PC-3 (cell line): Measurements from ENCODE around the gene FAM228B. TPM values are rescaled to one million over a fixed set of nuclear protein-coding genes. Genes with fewer than 3 reads are reported as not detected.

Source experiments
- ATAC-seq: fragments of 200-7000 bp; cut with Tn5 transposase; 2 replicates; pipeline ENCODE4 v1.9.1; 2020; ENCODE audit warnings: mild to moderate bottlenecking, moderate library complexity
- BruUV-seq: library from RNA; stranded (reverse); fragments of 400-500 nt; replicated peaks from 2 replicates; lab custom pipeline; 2021; lab: Mats Ljungman, UMichigan
- CTCF ChIA-PET: fragments of 300-600 bp; sonication (Branson Sonifier 250); formaldehyde crosslinking; loops from one replicate; lab custom pipeline; 2022; ENCODE audit warnings: antibody characterized with exemption; lab: Charles Lee
- POLR2A ChIA-PET: fragments of 300-600 bp; sonication (Branson Sonifier 250); formaldehyde crosslinking; loops from one replicate; lab custom pipeline; 2022; ENCODE audit warnings: antibody characterized with exemption; ENCODE audit not compliant: unreplicated experiment; lab: Charles Lee
- DNase-seq: peaks from one replicate; pipeline ENCODE4 v3.0.0-alpha.2; 2015
- H2AFZ ChIP-seq: fragments of 300-600 bp; sonication (generic); 2 replicates; pipeline ENCODE4 v1.6.0; 2016; ENCODE audit warnings: antibody characterized with exemption, low read length
- H3F3A ChIP-seq: fragments of 300-600 bp; sonication (generic); one replicate; pipeline ENCODE4 v1.6.0; 2017; ENCODE audit warnings: antibody characterized with exemption, low read length, control low read depth, mild to moderate bottlenecking; ENCODE audit not compliant: unreplicated experiment
- H3K27ac ChIP-seq: fragments of 300-600 bp; sonication (generic); 2 replicates; pipeline ENCODE4 v1.5.1; 2016; ENCODE audit warnings: mild to moderate bottlenecking, low read length
- H3K27me3 ChIP-seq: fragments of 300-600 bp; sonication (generic); 2 replicates; pipeline ENCODE4 v1.6.1; 2016; ENCODE audit warnings: low read length, mixed read lengths
- H3K36me3 ChIP-seq: fragments of 300-600 bp; sonication (generic); 2 replicates; pipeline ENCODE4 v1.6.1; 2016; ENCODE audit warnings: low read depth, mixed run types, low read length, mixed read lengths
- H3K4me1 ChIP-seq: fragments of 300-600 bp; sonication (generic); 2 replicates; pipeline ENCODE4 v1.5.1; 2016; ENCODE audit warnings: low read length; ENCODE audit not compliant: insufficient read depth
- H3K4me2 ChIP-seq: fragments of 300-600 bp; sonication (generic); 2 replicates; pipeline ENCODE4 v1.6.0; 2016; ENCODE audit warnings: low read length
- H3K4me3 ChIP-seq: fragments of 300-600 bp; sonication (generic); 2 replicates; pipeline ENCODE4 v1.5.1; 2016; ENCODE audit warnings: mild to moderate bottlenecking, low read length, mixed read lengths
- H3K79me2 ChIP-seq: fragments of 300-600 bp; sonication (generic); 2 replicates; pipeline ENCODE4 v1.6.1; 2017; ENCODE audit warnings: low read length, mixed read lengths
- H3K9ac ChIP-seq: fragments of 300-600 bp; sonication (generic); 2 replicates; pipeline ENCODE4 v1.6.0; 2016; ENCODE audit warnings: mild to moderate bottlenecking, low read length
- H3K9me2 ChIP-seq: fragments of 300-600 bp; sonication (generic); replicated peaks from 2 replicates; pipeline ENCODE4 v1.6.1; 2016; ENCODE audit warnings: mixed run types, low read length, mixed read lengths
- H3K9me3 ChIP-seq: fragments of 300-600 bp; sonication (generic); 2 replicates; pipeline ENCODE4 v1.6.1; 2016; ENCODE audit warnings: low read length, mixed read lengths
- H4K20me1 ChIP-seq: fragments of 300-600 bp; sonication (generic); 2 replicates; pipeline ENCODE4 v1.6.1; 2016; ENCODE audit warnings: low read length, mixed read lengths
- EZH2 ChIP-seq: fragments of 300-600 bp; sonication (generic); IDR thresholded peaks from one replicate; pipeline ENCODE4 v1.6.1; 2017; ENCODE audit warnings: antibody characterized with exemption, mild to moderate bottlenecking, low read length; ENCODE audit not compliant: unreplicated experiment
- EZH2phosphoT487 ChIP-seq: fragments of 300-600 bp; sonication (generic); IDR thresholded peaks from 2 replicates; pipeline ENCODE4 v1.6.1; 2018; ENCODE audit warnings: mild to moderate bottlenecking, antibody characterized with exemption, low read length, borderline replicate concordance
- intact Hi-C: fragments of 100-400 bp; cut with micrococcal nuclease; formaldehyde crosslinking; loops from 2 replicates; pipeline ENCODE4 v1.9.0; 2023
- total RNA-seq: library from RNA; depleted of rRNA; stranded (reverse); fragments of >200 nt; gene quantifications from 2 replicates; pipeline ENCODE4 v1.2.3, GENCODE V29; 2014
- TF ChIP-seq, protein P1 (sequence below): fragments of 300-600 bp; sonication (generic); conservative IDR thresholded peaks from 2 replicates; pipeline ENCODE4 v1.5.1; 2017; ENCODE audit warnings: antibody characterized with exemption, low read depth, mild to moderate bottlenecking, low read length

Gene FAM228B
- total RNA-seq, 1 experiment from 2014 or later: 4.5 TPM

DNA sequence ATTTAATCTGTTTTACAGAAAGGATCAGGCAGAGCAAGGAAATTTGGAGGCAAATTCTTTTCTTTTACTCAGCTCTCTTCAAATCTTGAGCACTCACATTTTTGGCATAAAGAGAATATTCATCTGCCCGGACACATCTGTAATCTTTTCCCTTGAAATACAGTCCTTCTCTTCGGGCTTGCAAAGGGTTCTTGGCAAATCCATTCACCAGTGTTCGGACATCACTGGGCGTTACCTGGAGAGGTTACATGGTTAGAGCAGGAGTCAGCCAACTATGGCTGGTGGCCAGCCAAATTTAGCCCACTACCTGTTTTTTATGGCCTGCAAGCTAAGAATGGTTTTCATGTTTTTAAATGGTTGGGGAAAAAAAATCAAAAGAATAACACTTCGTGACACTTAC is 2.2 kb upstream of the FAM228B start:
- Histone ChIP-seq H3K9me2 (no peaks in the 10 kb centered on the region), H3K9me3 (no peaks in the 10 kb centered on the region), H4K20me1 (no peaks in the 10 kb centered on the region), H3K36me3 (no peaks in the 10 kb centered on the region), H3K4me1 (peaks cover 19% of the 10 kb centered on the region), H3K4me3 (no peak overlapping the region), H2AFZ (no peak overlapping the region), H3K27ac (no peak overlapping the region), H3F3A (no peaks in the 10 kb centered on the region), H3K9ac (no peak overlapping the region), H3K27me3 (no peaks in the 10 kb centered on the region), H3K4me2 (no peak overlapping the region), H3K79me2 (peaks cover 18% of the 10 kb centered on the region)
- DNase-seq (no peak), ATAC-seq (no peak)
- no TSS peak for BruUV-seq
- CTCF ChIA-PET: no interaction called here
- intact Hi-C loops: no loop called here
- POLR2A ChIA-PET: no interaction called here
- TF ChIP-seq, protein P1, sequence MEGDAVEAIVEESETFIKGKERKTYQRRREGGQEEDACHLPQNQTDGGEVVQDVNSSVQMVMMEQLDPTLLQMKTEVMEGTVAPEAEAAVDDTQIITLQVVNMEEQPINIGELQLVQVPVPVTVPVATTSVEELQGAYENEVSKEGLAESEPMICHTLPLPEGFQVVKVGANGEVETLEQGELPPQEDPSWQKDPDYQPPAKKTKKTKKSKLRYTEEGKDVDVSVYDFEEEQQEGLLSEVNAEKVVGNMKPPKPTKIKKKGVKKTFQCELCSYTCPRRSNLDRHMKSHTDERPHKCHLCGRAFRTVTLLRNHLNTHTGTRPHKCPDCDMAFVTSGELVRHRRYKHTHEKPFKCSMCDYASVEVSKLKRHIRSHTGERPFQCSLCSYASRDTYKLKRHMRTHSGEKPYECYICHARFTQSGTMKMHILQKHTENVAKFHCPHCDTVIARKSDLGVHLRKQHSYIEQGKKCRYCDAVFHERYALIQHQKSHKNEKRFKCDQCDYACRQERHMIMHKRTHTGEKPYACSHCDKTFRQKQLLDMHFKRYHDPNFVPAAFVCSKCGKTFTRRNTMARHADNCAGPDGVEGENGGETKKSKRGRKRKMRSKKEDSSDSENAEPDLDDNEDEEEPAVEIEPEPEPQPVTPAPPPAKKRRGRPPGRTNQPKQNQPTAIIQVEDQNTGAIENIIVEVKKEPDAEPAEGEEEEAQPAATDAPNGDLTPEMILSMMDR: no peak
- TF ChIP-seq EZH2phosphoT487 (no peak), EZH2 (no peak)

DNA sequence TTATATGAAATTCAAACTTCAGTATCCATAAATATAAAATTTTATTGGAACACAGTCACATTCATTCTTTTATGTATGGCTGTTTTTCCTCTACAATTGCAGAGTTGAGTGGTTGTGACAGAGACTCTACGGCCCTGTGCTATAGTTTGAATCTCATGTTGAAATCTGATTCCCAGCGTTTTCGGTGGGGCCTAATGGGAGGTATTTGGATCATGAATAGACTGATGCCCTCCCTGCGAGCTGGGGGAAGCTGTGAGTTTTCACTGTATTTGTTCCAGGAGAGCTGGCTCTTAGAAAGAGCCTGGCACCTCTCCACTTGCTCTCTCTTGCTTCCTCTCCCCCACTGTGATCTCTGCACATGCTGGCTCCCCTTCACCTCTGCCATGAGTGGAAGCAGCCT is 1.8 kb upstream of the FAM228B start:
- no peak overlapping the region for H3K4me3 ChIP-seq
- peaks cover 18% of the 10 kb centered on the region for H3K79me2 ChIP-seq
- no TSS peak for BruUV-seq
- ATAC-seq (no peak), DNase-seq (no peak)
- H3F3A ChIP-seq: no peaks in the 10 kb centered on the region
- no peak overlapping the region for H3K4me2 ChIP-seq
- H3K36me3 ChIP-seq: no peaks in the 10 kb centered on the region
- TF ChIP-seq EZH2 (no peak), EZH2phosphoT487 (no peak)
- TF ChIP-seq, protein P1: no peak
- H3K27me3 ChIP-seq: no peaks in the 10 kb centered on the region
- H2AFZ ChIP-seq: no peak overlapping the region
- no peaks in the 10 kb centered on the region for H4K20me1 ChIP-seq
- no peaks in the 10 kb centered on the region for H3K9me2 ChIP-seq
- POLR2A ChIA-PET: no interaction called here
- no peak overlapping the region for H3K27ac ChIP-seq
- H3K4me1 ChIP-seq: peaks cover 19% of the 10 kb centered on the region
- H3K9me3 ChIP-seq: no peaks in the 10 kb centered on the region
- intact Hi-C loops: no loop called here
- CTCF ChIA-PET: no interaction called here
- no peak overlapping the region for H3K9ac ChIP-seq

DNA sequence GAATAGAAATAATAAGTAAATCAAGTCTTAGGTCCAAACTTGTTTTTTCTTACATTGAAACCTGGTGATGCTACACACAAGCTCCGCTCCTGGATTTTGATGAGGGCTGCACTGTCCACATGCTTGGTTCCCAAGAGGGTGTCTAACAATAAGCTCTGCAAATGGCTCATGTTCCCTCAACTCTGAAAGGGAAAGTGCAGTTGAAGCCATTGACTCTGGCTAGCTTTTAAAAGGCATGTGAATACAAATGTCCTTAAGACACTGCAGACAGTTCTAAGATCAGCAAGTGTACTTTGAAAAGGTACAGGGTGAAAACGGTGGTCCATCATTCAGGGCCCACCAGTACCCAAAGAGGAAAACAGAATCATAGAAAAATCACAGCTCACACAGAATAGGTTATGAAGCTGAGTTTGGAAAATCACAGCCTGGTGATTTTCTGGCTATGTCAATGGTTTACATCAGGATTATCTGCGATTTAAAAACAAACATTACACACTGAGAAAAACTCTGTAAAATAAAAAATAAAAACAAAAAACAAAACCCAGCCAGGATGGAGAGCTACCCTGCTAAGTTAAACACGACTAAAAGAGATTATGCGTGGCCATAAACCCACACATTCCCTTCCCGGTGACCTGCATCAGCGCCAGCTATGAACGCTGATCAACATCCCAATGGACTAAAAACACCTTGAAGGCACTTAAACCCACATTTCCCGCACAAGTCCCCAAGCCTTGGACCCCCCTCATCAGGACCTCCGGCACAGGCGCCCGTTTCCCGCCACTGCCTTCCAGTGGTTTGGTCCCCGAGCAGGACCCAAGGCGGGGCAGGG is 689 bp upstream of the FAM228B start:
- ChIA-PET POLR2A (interaction anchor here (0.6 to 1.1 kb wide), 2 partner anchors 17 to 38 kb away, joined by 4 to 5 read pairs; no protein-coding TSS in a partner anchor), CTCF (interaction anchor here (0.6 kb wide), 1 partner anchor 29 kb away, joined by 6 read pairs; no protein-coding TSS in a partner anchor)
- no peak for DNase-seq
- no peaks in the 10 kb centered on the region for H3F3A ChIP-seq
- H3K4me1 ChIP-seq: peaks cover 19% of the 10 kb centered on the region
- TF ChIP-seq EZH2phosphoT487: no peak
- TF ChIP-seq, protein P1: no peak
- no peak for TF ChIP-seq EZH2
- H4K20me1 ChIP-seq: no peaks in the 10 kb centered on the region
- peak overlapping the region; percentile 85 for H3K4me2 ChIP-seq
- peak overlapping the region; percentile 96 for H2AFZ ChIP-seq
- peak overlapping the region; percentile 79 for H3K9ac ChIP-seq
- H3K36me3 ChIP-seq: no peaks in the 10 kb centered on the region
- BruUV-seq: TSS peak; percentile 85
- no peak; the same call in 1 of the 2 replicates for ATAC-seq
- H3K27me3 ChIP-seq: no peaks in the 10 kb centered on the region
- H3K4me3 ChIP-seq: peak overlapping the region; percentile 82
- H3K9me3 ChIP-seq: no peaks in the 10 kb centered on the region
- H3K9me2 ChIP-seq: no peaks in the 10 kb centered on the region
- H3K27ac ChIP-seq: peak overlapping the region; percentile 23; the same call in 1 of the 2 replicates
- H3K79me2 ChIP-seq: peaks cover 18% of the 10 kb centered on the region
- intact Hi-C loops: no loop called here
